Measurements from ENCODE around the gene LRMDA. TPM values are rescaled to one million over a fixed set of nuclear protein-coding genes. Genes with fewer than 3 reads are reported as not detected.

Gene LRMDA
- total RNA-seq, 2 experiments from 2014 or later = not detected

- H3K27me3 Mint-ChIP-seq = no peaks in the 10 kb centered on the region
- no peak overlapping the region for H3K27ac Mint-ChIP-seq
- no peak overlapping the region for H3K4me3 Mint-ChIP-seq
- H3K36me3 Mint-ChIP-seq (ENCODE audit: low read depth) = no peaks in the 10 kb centered on the region
- peaks cover under 1% of the 10 kb centered on the region for H3K9me3 Mint-ChIP-seq
- DNase-seq = no peak
- H3K4me1 Mint-ChIP-seq = no peaks in the 10 kb centered on the region
- ChIA-PET CTCF (no interaction called here), POLR2A (no interaction called here)
Measured at GRCh38 chr10:75451831-75452230, 20.4 kb downstream of the LRMDA start.

- Mint-ChIP-seq H3K36me3 (ENCODE audit: low read depth) (no peaks in the 10 kb centered on the region), H3K27me3 (peaks cover 2% of the 10 kb centered on the region), H3K4me3 (no peak overlapping the region), H3K9me3 (no peaks in the 10 kb centered on the region), H3K27ac (no peak overlapping the region), H3K4me1 (no peaks in the 10 kb centered on the region)
- POLR2A ChIA-PET = no interaction called here
- CTCF ChIA-PET = no interaction called here
- DNase-seq = no peak
Measured at GRCh38 chr10:75452997-75453396, 21.6 kb downstream of the LRMDA start.

- Mint-ChIP-seq H3K36me3 (ENCODE audit: low read depth) (no peaks in the 10 kb centered on the region), H3K27me3 (peaks cover 4% of the 10 kb centered on the region), H3K9me3 (no peaks in the 10 kb centered on the region), H3K4me3 (no peak overlapping the region), H3K27ac (no peak overlapping the region), H3K4me1 (no peaks in the 10 kb centered on the region)
- CTCF ChIA-PET = no interaction called here
- no peak for DNase-seq
- POLR2A ChIA-PET = no interaction called here
Measured at GRCh38 chr10:75456122-75456521, 24.7 kb downstream of the LRMDA start.

- Mint-ChIP-seq H3K9me3 (no peaks in the 10 kb centered on the region), H3K4me3 (no peak overlapping the region), H3K27ac (no peak overlapping the region), H3K4me1 (no peaks in the 10 kb centered on the region), H3K27me3 (peaks cover 4% of the 10 kb centered on the region), H3K36me3 (ENCODE audit: low read depth) (no peaks in the 10 kb centered on the region)
- no peak for DNase-seq
- POLR2A ChIA-PET = no interaction called here
- CTCF ChIA-PET = no interaction called here
Measured at GRCh38 chr10:75460059-75460458, 28.6 kb downstream of the LRMDA start.

DNA sequence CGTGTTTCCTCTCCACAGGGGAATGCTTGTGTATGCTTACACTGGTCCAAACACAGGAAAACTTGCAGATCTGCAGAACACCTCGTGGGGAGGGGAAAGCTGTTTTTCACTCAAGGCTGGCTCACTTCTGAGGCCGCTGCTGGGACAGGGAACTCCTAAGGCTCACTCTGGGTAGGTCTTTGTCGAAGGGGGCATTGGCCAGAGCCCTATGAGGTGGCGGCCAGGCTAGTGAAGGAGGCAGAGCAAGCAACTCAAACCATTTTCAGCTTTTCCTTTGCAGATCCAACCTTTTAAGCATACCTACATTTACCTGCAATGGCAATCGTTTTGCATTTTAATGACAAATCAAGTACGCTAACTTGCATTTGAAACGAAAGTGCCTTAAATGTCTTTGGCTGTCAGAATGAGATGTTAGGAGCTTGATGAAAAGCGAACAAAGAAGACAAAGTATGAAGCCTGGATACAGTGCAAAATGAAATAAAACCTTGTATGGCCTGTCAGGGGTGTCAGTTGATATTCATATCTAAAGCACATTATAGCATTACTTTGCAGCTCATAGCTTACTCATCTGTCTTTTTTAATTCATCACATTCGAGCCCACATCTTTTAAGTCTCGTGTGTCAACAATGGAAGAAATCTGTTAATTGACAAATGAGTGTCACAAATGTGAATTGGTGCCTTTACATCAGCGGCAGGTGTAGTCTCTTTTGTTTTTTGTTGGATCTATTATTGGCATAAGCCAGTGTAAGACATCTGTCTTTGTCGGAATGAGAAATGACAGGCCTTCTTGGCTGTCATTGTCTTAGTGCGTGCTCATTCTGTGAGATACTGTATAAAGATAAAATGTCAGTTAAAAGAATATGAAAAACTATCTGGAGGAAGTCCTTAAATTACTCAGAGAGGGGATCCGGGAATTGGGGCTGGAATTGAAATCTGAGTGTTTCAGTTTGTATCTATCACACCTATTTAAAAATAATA is 30.5 kb downstream of the LRMDA start:
- Mint-ChIP-seq H3K36me3 (ENCODE audit: low read depth) (no peaks in the 10 kb centered on the region), H3K4me3 (no peak overlapping the region), H3K9me3 (no peaks in the 10 kb centered on the region), H3K27ac (no peak overlapping the region), H3K27me3 (peaks cover 4% of the 10 kb centered on the region), H3K4me1 (no peaks in the 10 kb centered on the region)
- POLR2A ChIA-PET = no interaction called here
- DNase-seq = no peak
- CTCF ChIA-PET = no interaction called here

DNA sequence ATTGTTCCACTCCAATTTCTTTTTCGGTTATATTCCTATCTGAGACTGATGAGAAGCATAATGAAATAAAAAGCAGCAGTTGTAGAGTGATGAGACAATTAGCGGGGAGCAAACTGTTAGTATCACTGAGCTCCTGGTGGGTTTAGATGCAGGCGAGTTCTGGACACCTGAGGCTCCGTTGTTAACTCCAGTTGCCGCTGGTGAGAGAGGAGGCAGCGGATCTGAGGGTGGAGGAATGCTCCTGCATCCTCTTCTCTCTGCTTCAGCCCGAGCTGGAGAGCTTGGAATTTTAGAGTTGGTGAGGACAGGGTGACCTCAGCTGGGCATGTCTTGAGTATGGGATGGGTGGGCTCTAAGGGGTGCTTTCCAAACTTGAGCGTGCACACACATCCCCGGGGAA is 31.4 kb downstream of the LRMDA start:
- H3K27me3 Mint-ChIP-seq = peaks cover 3% of the 10 kb centered on the region
- H3K4me1 Mint-ChIP-seq = no peaks in the 10 kb centered on the region
- H3K9me3 Mint-ChIP-seq = no peaks in the 10 kb centered on the region
- DNase-seq = no peak
- no peaks in the 10 kb centered on the region for H3K36me3 Mint-ChIP-seq (ENCODE audit: low read depth)
- ChIA-PET POLR2A (no interaction called here), CTCF (no interaction called here)
- H3K4me3 Mint-ChIP-seq = no peak overlapping the region
- no peak overlapping the region for H3K27ac Mint-ChIP-seq

GRCh38 chr10:75464478-75465449 is 33.3 kb downstream of the LRMDA start:
- Mint-ChIP-seq H3K36me3 (ENCODE audit: low read depth) (no peaks in the 10 kb centered on the region), H3K4me1 (no peaks in the 10 kb centered on the region), H3K27me3 (peaks cover 2% of the 10 kb centered on the region), H3K27ac (no peak overlapping the region), H3K9me3 (no peaks in the 10 kb centered on the region), H3K4me3 (no peak overlapping the region)
- no peak for DNase-seq
- ChIA-PET POLR2A (interaction anchor here (0.6 kb wide), 1 partner anchor 21 kb away, joined by 3 read pairs; no protein-coding TSS in a partner anchor), CTCF (no interaction called here)

GRCh38 chr10:75465450-75465827 is 34.0 kb downstream of the LRMDA start:
- CTCF ChIA-PET = no interaction called here
- H3K27ac Mint-ChIP-seq = no peak overlapping the region
- POLR2A ChIA-PET = no interaction called here
- no peak for DNase-seq
- H3K4me1 Mint-ChIP-seq = no peaks in the 10 kb centered on the region
- H3K9me3 Mint-ChIP-seq = no peaks in the 10 kb centered on the region
- H3K4me3 Mint-ChIP-seq = no peak overlapping the region
- no peaks in the 10 kb centered on the region for H3K36me3 Mint-ChIP-seq (ENCODE audit: low read depth)
- peaks cover 2% of the 10 kb centered on the region for H3K27me3 Mint-ChIP-seq

- H3K4me3 Mint-ChIP-seq = no peak overlapping the region
- CTCF ChIA-PET = no interaction called here
- H3K27ac Mint-ChIP-seq = no peak overlapping the region
- no peaks in the 10 kb centered on the region for H3K4me1 Mint-ChIP-seq
- no peaks in the 10 kb centered on the region for H3K36me3 Mint-ChIP-seq (ENCODE audit: low read depth)
- no peak for DNase-seq
- H3K9me3 Mint-ChIP-seq = no peaks in the 10 kb centered on the region
- H3K27me3 Mint-ChIP-seq = no peaks in the 10 kb centered on the region
- POLR2A ChIA-PET = no interaction called here
Measured at GRCh38 chr10:75466001-75466400, 34.6 kb downstream of the LRMDA start.

- no peaks in the 10 kb centered on the region for H3K36me3 Mint-ChIP-seq (ENCODE audit: low read depth)
- H3K27ac Mint-ChIP-seq = no peak overlapping the region
- no peaks in the 10 kb centered on the region for H3K4me1 Mint-ChIP-seq
- ChIA-PET POLR2A (no interaction called here), CTCF (no interaction called here)
- no peaks in the 10 kb centered on the region for H3K9me3 Mint-ChIP-seq
- H3K4me3 Mint-ChIP-seq = no peak overlapping the region
- no peaks in the 10 kb centered on the region for H3K27me3 Mint-ChIP-seq
- DNase-seq = no peak
Measured at GRCh38 chr10:75466886-75467285, 35.5 kb downstream of the LRMDA start.

GRCh38 chr10:75468612-75469005 is 37.2 kb downstream of the LRMDA start:
- no peak for DNase-seq
- Mint-ChIP-seq H3K36me3 (ENCODE audit: low read depth) (no peaks in the 10 kb centered on the region), H3K27ac (no peak overlapping the region), H3K27me3 (no peaks in the 10 kb centered on the region), H3K4me3 (no peak overlapping the region), H3K9me3 (no peaks in the 10 kb centered on the region), H3K4me1 (no peaks in the 10 kb centered on the region)
- ChIA-PET POLR2A (no interaction called here), CTCF (no interaction called here)

DNA sequence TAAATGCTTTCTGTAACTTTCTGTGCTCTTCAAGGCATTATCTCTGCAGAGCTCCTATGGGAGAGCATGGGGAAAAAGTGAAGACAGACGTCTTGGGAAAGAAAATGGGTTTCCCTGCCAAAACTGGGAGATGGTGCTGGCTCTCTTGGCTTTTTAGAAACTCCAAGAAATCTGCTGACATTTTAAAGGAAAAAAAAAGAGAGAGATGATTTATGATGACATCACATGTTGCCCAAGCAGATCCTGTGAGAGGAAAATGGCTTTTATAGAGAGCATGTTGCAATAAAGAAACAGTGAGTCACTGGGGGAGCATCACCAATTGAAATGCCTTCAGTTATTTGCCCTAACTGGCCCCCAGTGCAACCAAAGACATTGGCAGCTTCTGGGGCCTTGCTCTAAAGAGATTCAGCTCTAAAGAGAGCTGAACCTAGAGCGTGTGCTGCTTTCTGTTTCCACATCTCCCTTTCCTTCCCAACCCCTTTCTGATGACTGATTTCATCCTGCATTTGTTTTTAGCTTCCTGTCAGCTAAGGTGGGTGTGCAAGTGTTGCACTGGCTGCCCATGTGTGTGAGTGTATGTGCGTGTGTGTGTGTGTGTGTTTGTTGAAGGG is 37.7 kb downstream of the LRMDA start:
- H3K4me3 Mint-ChIP-seq = no peak overlapping the region
- no peak overlapping the region for H3K27ac Mint-ChIP-seq
- no peaks in the 10 kb centered on the region for H3K9me3 Mint-ChIP-seq
- H3K4me1 Mint-ChIP-seq = no peaks in the 10 kb centered on the region
- no peak for DNase-seq
- POLR2A ChIA-PET = no interaction called here
- CTCF ChIA-PET = no interaction called here
- no peaks in the 10 kb centered on the region for H3K27me3 Mint-ChIP-seq
- no peaks in the 10 kb centered on the region for H3K36me3 Mint-ChIP-seq (ENCODE audit: low read depth)

GRCh38 chr10:75470901-75471300 is 39.5 kb downstream of the LRMDA start:
- H3K27ac Mint-ChIP-seq = no peak overlapping the region
- DNase-seq = no peak
- H3K4me1 Mint-ChIP-seq = no peaks in the 10 kb centered on the region
- POLR2A ChIA-PET = no interaction called here
- H3K4me3 Mint-ChIP-seq = no peak overlapping the region
- CTCF ChIA-PET = interaction anchor here (0.6 kb wide), 1 partner anchor 1310 kb away, joined by 3 read pairs; no protein-coding TSS in a partner anchor
- no peaks in the 10 kb centered on the region for H3K36me3 Mint-ChIP-seq (ENCODE audit: low read depth)
- H3K9me3 Mint-ChIP-seq = no peaks in the 10 kb centered on the region
- no peaks in the 10 kb centered on the region for H3K27me3 Mint-ChIP-seq
